CD4-positive, alpha-beta memory T cell (primary cell): ENCODE results near the gene CERKL. TPM values are rescaled to one million over a fixed set of nuclear protein-coding genes. Genes with fewer than 3 reads are reported as not detected.

ENCODE experiments used
- CTCF ChIA-PET: fragments of 350-600 bp; sonication (Branson Sonifier 250); formaldehyde crosslinking; loops from one replicate; lab custom pipeline; 2021; ENCODE audit warnings: inconsistent platforms; ENCODE audit not compliant: partially characterized antibody; lab: Charles Lee
- POLR2A ChIA-PET: fragments of 350-600 bp; sonication (Branson Sonifier 250); formaldehyde crosslinking; loops from one replicate; lab custom pipeline; 2021; ENCODE audit not compliant: partially characterized antibody; lab: Charles Lee
- DNase-seq, 5 donors: peaks; one replicate each; pipeline versions ENCODE4 v3.0.0 to v3.0.0-alpha.2; 2020 to 2022; ENCODE audit warnings: mixed read lengths in 1 of 5
- H3K27ac ChIP-seq: one replicate; pipeline ENCODE4 v1.7.0; 2013; ENCODE audit warnings: low read depth, low read length
- H3K27me3 ChIP-seq: 2 replicates; pipeline ENCODE4 v1.7.0; 2013; ENCODE audit warnings: mild to moderate bottlenecking, low read length, moderate library complexity; ENCODE audit not compliant: insufficient read depth
- H3K36me3 ChIP-seq: 2 replicates; pipeline ENCODE4 v1.7.0; 2013; ENCODE audit warnings: mild to moderate bottlenecking, low read length, moderate library complexity; ENCODE audit not compliant: insufficient read depth
- H3K4me1 ChIP-seq: 2 replicates; pipeline ENCODE4 v1.7.0; 2013; ENCODE audit warnings: mild to moderate bottlenecking, low read length, moderate library complexity; ENCODE audit not compliant: insufficient read depth
- H3K4me3 ChIP-seq, 2 donors: one replicate each; pipeline ENCODE4 v1.7.0; 2013; ENCODE audit warnings: low read length in 2 of 2, mild to moderate bottlenecking in 1 of 2
- H3K9me3 ChIP-seq, 2 donors: one replicate each; pipeline ENCODE4 v1.7.0; 2013; ENCODE audit warnings: low read length in 2 of 2, control low read depth in 1 of 2; ENCODE audit not compliant: control insufficient read depth in 1 of 2
- H3K27ac Mint-ChIP-seq, 7 donors: one replicate each; pipeline ENCODE4 v1.8.0; 2020 to 2021; ENCODE audit warnings: mixed read lengths in 7 of 7, mild to moderate bottlenecking in 6 of 7, inconsistent platforms in 3 of 7, moderate library complexity in 3 of 7
- H3K27me3 Mint-ChIP-seq, 2 donors: one replicate each; pipeline ENCODE4 v1.8.0; 2020 to 2021; ENCODE audit warnings: mixed read lengths in 2 of 2
- H3K36me3 Mint-ChIP-seq, 2 donors: one replicate each; pipeline ENCODE4 v1.8.0; 2020 to 2021; ENCODE audit warnings: mixed read lengths in 2 of 2, inconsistent platforms in 1 of 2, mild to moderate bottlenecking in 1 of 2
- H3K4me1 Mint-ChIP-seq, 4 donors: one replicate each; pipeline ENCODE4 v1.8.0; 2020 to 2021; ENCODE audit warnings: mixed read lengths in 4 of 4, mild to moderate bottlenecking in 1 of 4
- H3K4me3 Mint-ChIP-seq, 8 donors: one replicate each; pipeline ENCODE4 v1.8.0; 2020 to 2021; ENCODE audit warnings: mixed read lengths in 8 of 8, mild to moderate bottlenecking in 7 of 8, moderate library complexity in 6 of 8, inconsistent platforms in 3 of 8
- H3K9me3 Mint-ChIP-seq, 8 donors: one replicate each; pipeline ENCODE4 v1.8.0; 2020 to 2021; ENCODE audit warnings: mixed read lengths in 8 of 8, mild to moderate bottlenecking in 5 of 8, inconsistent platforms in 3 of 8, moderate library complexity in 1 of 8
- intact Hi-C: fragments of 100-400 bp; cut with micrococcal nuclease; formaldehyde crosslinking; loops from one replicate; pipeline ENCODE4 v1.15.1; 2023
- polyA plus RNA-seq, 2 donors: library from polyadenylated mRNA; unstranded; fragments of 300-500 nt; fragmentation: Illumina TruSeq; gene quantifications; one replicate each; pipeline ENCODE4 v1.2.3, GENCODE V29; 2021
- total RNA-seq, 2 experiments: library from RNA; stranded (reverse); gene quantifications; one replicate each; pipeline ENCODE4 v1.2.3, GENCODE V29; 2021

Gene CERKL
- total and polyA plus RNA-seq, 4 experiments from 2014 or later, result 0.09 to 33.3 (median 15.6) TPM

DNA sequence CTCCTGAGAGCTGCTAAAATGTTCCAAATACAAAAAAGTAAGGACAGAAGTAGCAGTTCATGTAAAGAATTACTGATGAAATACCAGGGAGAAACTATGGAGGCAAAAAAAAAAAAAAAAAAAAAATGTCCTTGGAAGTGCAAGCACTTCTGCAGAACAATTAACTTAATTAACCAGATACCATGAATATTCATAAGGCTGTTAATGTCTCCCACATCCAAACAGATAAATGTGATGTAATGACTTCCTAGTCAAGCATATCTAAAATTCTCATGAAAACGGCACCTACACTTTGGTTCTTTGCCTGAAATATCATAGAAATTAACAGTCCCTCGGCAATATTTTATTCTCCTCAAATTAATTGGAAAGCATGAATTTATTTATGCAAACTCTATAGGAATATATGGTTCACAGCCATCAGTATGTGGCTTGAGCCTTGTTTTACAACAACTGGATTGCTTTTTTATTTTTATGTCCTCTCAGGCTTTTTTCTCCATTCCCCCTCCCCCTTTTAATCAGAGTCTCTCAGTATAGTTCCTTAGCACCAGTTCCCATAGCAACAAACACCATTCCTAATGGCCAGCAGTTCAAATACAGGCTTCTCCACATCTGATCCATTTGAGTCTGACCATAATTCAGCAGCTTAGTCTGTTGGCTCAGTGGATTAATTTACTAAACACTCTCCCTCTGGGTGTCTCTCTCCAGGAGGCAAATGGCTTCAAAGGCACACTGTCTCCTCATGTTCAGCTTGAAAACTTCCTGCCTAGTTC is 102.7 kb downstream of the CERKL start:
- Histone ChIP-seq H3K4me1 (no peaks in the 10 kb centered on the region), H3K27ac (no peak overlapping the region), H3K9me3 (no peaks in the 10 kb centered on the region), H3K36me3 (no peaks in the 10 kb centered on the region), H3K27me3 (no peaks in the 10 kb centered on the region), H3K4me3 (no peak overlapping the region)
- Mint-ChIP-seq H3K27ac (no peak overlapping the region), H3K4me3 (no peak overlapping the region), H3K9me3 (peaks cover 0 to 4% (median 0%) of the 10 kb centered on the region in 8 donors), H3K27me3 (peaks cover 0 to 2% of the 10 kb centered on the region in 2 donors), H3K36me3 (peaks cover 0 to 8% of the 10 kb centered on the region in 2 donors), H3K4me1 (no peaks in the 10 kb centered on the region)
- no peak for DNase-seq
- intact Hi-C loops, result no loop called here
- ChIA-PET POLR2A (no interaction called here), CTCF (interaction anchor here (0.7 kb wide), 1 partner anchor 105 kb away, joined by 3 read pairs; no protein-coding TSS in a partner anchor)

DNA sequence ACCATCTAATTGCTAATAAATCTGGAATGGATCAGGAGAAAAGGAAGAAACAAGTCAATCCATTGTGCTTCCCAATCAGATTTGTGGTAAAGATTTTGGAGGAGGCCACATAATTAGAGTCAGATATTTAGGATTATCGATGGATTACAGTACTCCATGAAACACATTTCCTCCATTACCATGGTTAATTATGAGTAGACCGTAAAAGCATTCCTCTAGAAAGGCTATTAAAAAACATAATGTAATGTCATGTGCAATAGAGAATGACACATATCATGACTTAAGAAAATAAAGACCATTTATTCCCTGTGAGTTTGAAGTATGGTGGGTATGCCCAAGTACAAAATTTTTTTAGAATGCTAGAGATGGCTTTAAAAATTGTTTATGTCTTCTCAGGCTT is 103.7 kb downstream of the CERKL start:
- H3K27ac Mint-ChIP-seq, result no peak overlapping the region
- H3K27me3 Mint-ChIP-seq, result peaks cover 0 to 2% of the 10 kb centered on the region in 2 donors
- intact Hi-C loops, result no loop called here
- Histone ChIP-seq H3K9me3 (no peaks in the 10 kb centered on the region), H3K4me1 (no peaks in the 10 kb centered on the region), H3K27me3 (no peaks in the 10 kb centered on the region), H3K4me3 (no peak overlapping the region), H3K36me3 (no peaks in the 10 kb centered on the region), H3K27ac (no peak overlapping the region)
- no peak for DNase-seq
- H3K9me3 Mint-ChIP-seq, result peaks cover 0 to 4% (median 0%) of the 10 kb centered on the region in 8 donors
- POLR2A ChIA-PET, result no interaction called here
- H3K4me3 Mint-ChIP-seq, result no peak overlapping the region
- CTCF ChIA-PET, result interaction anchor here (0.7 kb wide), 1 partner anchor 106 kb away, joined by 3 read pairs; no protein-coding TSS in a partner anchor
- H3K4me1 Mint-ChIP-seq, result no peaks in the 10 kb centered on the region
- H3K36me3 Mint-ChIP-seq, result peaks cover 0 to 12% of the 10 kb centered on the region in 2 donors

- no peak overlapping the region for H3K27ac Mint-ChIP-seq
- CTCF ChIA-PET, result no interaction called here
- intact Hi-C loops, result no loop called here
These were observed 104.1 kb downstream of the CERKL start for GRCh38 chr2:181552808-181553207.

GRCh38 chr2:181546086-181546485 is 110.8 kb downstream of the CERKL start:
- Histone ChIP-seq H3K36me3 (no peaks in the 10 kb centered on the region), H3K27ac (no peak overlapping the region), H3K4me1 (no peaks in the 10 kb centered on the region), H3K9me3 (no peaks in the 10 kb centered on the region), H3K4me3 (no peak overlapping the region), H3K27me3 (no peaks in the 10 kb centered on the region)
- ChIA-PET CTCF (no interaction called here), POLR2A (no interaction called here)
- peaks cover 0 to 7% of the 10 kb centered on the region in 2 donors for H3K36me3 Mint-ChIP-seq
- H3K27me3 Mint-ChIP-seq, result no peaks in the 10 kb centered on the region
- H3K4me1 Mint-ChIP-seq, result peaks cover 0 to 2% (median under 1%) of the 10 kb centered on the region in 4 donors
- intact Hi-C loops, result no loop called here
- DNase-seq, result no peak
- no peak overlapping the region for H3K27ac Mint-ChIP-seq
- H3K4me3 Mint-ChIP-seq, result no peak overlapping the region
- peaks cover 0 to 5% (median 0%) of the 10 kb centered on the region in 8 donors for H3K9me3 Mint-ChIP-seq

More at GRCh38 chr2:181552808-181553207, 104.1 kb downstream of the CERKL start:
- Histone ChIP-seq H3K36me3 (no peaks in the 10 kb centered on the region), H3K27me3 (no peaks in the 10 kb centered on the region), H3K4me3 (no peak overlapping the region), H3K4me1 (no peaks in the 10 kb centered on the region), H3K27ac (no peak overlapping the region), H3K9me3 (no peaks in the 10 kb centered on the region)
- H3K9me3 Mint-ChIP-seq, result peaks cover 0 to 4% (median 0%) of the 10 kb centered on the region in 8 donors
- POLR2A ChIA-PET, result no interaction called here
- DNase-seq, result no peak
- no peak overlapping the region for H3K4me3 Mint-ChIP-seq
- no peaks in the 10 kb centered on the region for H3K4me1 Mint-ChIP-seq
- peaks cover 0 to 2% of the 10 kb centered on the region in 2 donors for H3K27me3 Mint-ChIP-seq
- peaks cover 0 to 11% of the 10 kb centered on the region in 2 donors for H3K36me3 Mint-ChIP-seq

- no peak overlapping the region for H3K4me3 ChIP-seq
- peak overlapping the region in 3 of 7 donors; percentile 15 to 80 (median 48) for H3K27ac Mint-ChIP-seq
- no peak overlapping the region for H3K27ac ChIP-seq
- peaks cover 32 to 33% of the 10 kb centered on the region in 2 donors for H3K36me3 Mint-ChIP-seq
- peaks cover 0 to 3% (median under 1%) of the 10 kb centered on the region in 4 donors for H3K4me1 Mint-ChIP-seq
- no peaks in the 10 kb centered on the region for H3K4me1 ChIP-seq
- CTCF ChIA-PET, result no interaction called here
- no peaks in the 10 kb centered on the region for H3K27me3 ChIP-seq
- peaks cover 0 to 8% (median 1%) of the 10 kb centered on the region in 8 donors for H3K9me3 Mint-ChIP-seq
- POLR2A ChIA-PET, result no interaction called here
- no peaks in the 10 kb centered on the region for H3K27me3 Mint-ChIP-seq
- intact Hi-C loops, result no loop called here
- no peak for DNase-seq
- no peak overlapping the region for H3K4me3 Mint-ChIP-seq
- no peaks in the 10 kb centered on the region for H3K9me3 ChIP-seq
- H3K36me3 ChIP-seq, result peaks cover 14% of the 10 kb centered on the region
These were observed 114.7 kb downstream of the CERKL start for GRCh38 chr2:181542170-181542569.

DNA sequence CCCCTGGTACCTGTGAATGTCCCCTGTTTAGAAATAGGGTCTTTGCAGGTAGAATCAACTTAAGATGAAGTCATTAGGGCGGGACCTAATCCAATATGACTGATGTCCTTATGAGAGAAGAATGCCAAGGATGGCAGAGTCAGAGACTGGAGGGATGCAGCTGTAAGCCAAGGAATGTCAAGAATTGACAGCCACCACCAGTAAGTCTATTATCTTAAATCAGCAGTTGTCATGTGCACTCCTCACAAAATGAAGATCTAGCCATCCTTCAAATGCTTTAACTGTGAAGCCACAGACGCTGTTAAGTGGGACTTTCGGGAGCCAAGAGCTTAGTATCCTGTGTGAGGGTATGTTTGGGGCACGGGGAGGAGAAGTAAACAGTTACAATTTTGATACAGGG is 116.5 kb downstream of the CERKL start:
- POLR2A ChIA-PET, result interaction anchor here (1.1 kb wide), 1 partner anchor 22 kb away, joined by 3 read pairs; no protein-coding TSS in a partner anchor
- Mint-ChIP-seq H3K27ac (peak overlapping the region in 3 of 7 donors; percentile 13 to 56 (median 53)), H3K4me3 (peak overlapping the region in 1 of 8 donors; percentile 28), H3K9me3 (peaks cover 0 to 8% (median 0%) of the 10 kb centered on the region in 8 donors), H3K36me3 (peaks cover 45 to 46% of the 10 kb centered on the region in 2 donors), H3K4me1 (peaks cover 0 to 2% (median under 1%) of the 10 kb centered on the region in 4 donors), H3K27me3 (no peaks in the 10 kb centered on the region)
- H3K36me3 ChIP-seq, result peaks cover 23% of the 10 kb centered on the region
- no peak overlapping the region for H3K4me3 ChIP-seq
- no peaks in the 10 kb centered on the region for H3K4me1 ChIP-seq
- no peaks in the 10 kb centered on the region for H3K9me3 ChIP-seq
- no peak overlapping the region for H3K27ac ChIP-seq
- DNase-seq, result no peak
- CTCF ChIA-PET, result no interaction called here
- no peaks in the 10 kb centered on the region for H3K27me3 ChIP-seq
- intact Hi-C loops, result no loop called here

GRCh38 chr2:181536730-181537129 is 120.2 kb downstream of the CERKL start:
- Mint-ChIP-seq H3K9me3 (peaks cover 0 to 3% (median 0%) of the 10 kb centered on the region in 8 donors), H3K27ac (peak overlapping the region in 1 of 7 donors; percentile 23), H3K4me3 (no peak overlapping the region), H3K36me3 (peaks cover 78 to 79% of the 10 kb centered on the region in 2 donors), H3K4me1 (peaks cover 0 to 3% (median under 1%) of the 10 kb centered on the region in 4 donors), H3K27me3 (no peaks in the 10 kb centered on the region)
- ChIA-PET POLR2A (no interaction called here), CTCF (no interaction called here)
- H3K36me3 ChIP-seq, result peaks cover 45% of the 10 kb centered on the region
- H3K4me3 ChIP-seq, result no peak overlapping the region
- H3K9me3 ChIP-seq, result no peaks in the 10 kb centered on the region
- H3K4me1 ChIP-seq, result no peaks in the 10 kb centered on the region
- no peak for DNase-seq
- intact Hi-C loops, result no loop called here
- H3K27ac ChIP-seq, result no peak overlapping the region
- no peaks in the 10 kb centered on the region for H3K27me3 ChIP-seq
